Naive thymus-derived CD8-positive, alpha-beta T cell (primary cell): ENCODE measurements around the gene MISP. TPM values are rescaled to one million over a fixed set of nuclear protein-coding genes. Genes with fewer than 3 reads are reported as not detected.
A peak's percentile ranks its signal among the peaks of the same experiment; 100 is the strongest.
"Not testable (repeated sequence)": the region's sequence is repeated elsewhere in the genome, so short reads cannot be mapped to it uniquely, and the experiment has no call there.

Source experiments
- ATAC-seq, 2 donors: fragments of 150-1000 bp; cut with Tn5 transposase in 1 of 2; sonication (Bioruptor Pico), chemical (Tn5 transposase) in 1 of 2; 1 replicate in 1 of 2; 2 replicates in 1 of 2; pipeline ENCODE4 v1.10.0; 2021; ENCODE audit warnings: mild to moderate bottlenecking in 2 of 2, moderate library complexity in 2 of 2
- POLR2A ChIA-PET: fragments of 350-600 bp; sonication (Branson Sonifier 250); formaldehyde crosslinking; loops from one replicate; lab custom pipeline; 2021; ENCODE audit warnings: antibody characterized with exemption; lab: Charles Lee
- DNase-seq, 10 donors: peaks; one replicate each; pipeline versions ENCODE4 v3.0.0 to v3.0.0-alpha.2; 2020 to 2022
- H3K27ac Mint-ChIP-seq, 10 donors: one replicate each; pipeline ENCODE4 v1.8.0; 2020 to 2022; ENCODE audit warnings: mild to moderate bottlenecking in 10 of 10, mixed read lengths in 10 of 10, moderate library complexity in 4 of 10, inconsistent platforms in 1 of 10
- H3K27me3 Mint-ChIP-seq, 5 donors: one replicate each; pipeline ENCODE4 v1.8.0; 2021 to 2022; ENCODE audit warnings: mixed read lengths in 5 of 5
- H3K36me3 Mint-ChIP-seq, 3 donors: one replicate each; pipeline ENCODE4 v1.8.0; 2020 to 2022; ENCODE audit warnings: mixed read lengths in 3 of 3, mild to moderate bottlenecking in 2 of 3, inconsistent platforms in 1 of 3
- H3K4me1 Mint-ChIP-seq, 4 donors: one replicate each; pipeline ENCODE4 v1.8.0; 2021 to 2022; ENCODE audit warnings: mixed read lengths in 4 of 4
- H3K4me3 Mint-ChIP-seq, 10 donors: one replicate each; pipeline ENCODE4 v1.8.0; 2020 to 2022; ENCODE audit warnings: mild to moderate bottlenecking in 10 of 10, mixed read lengths in 10 of 10, moderate library complexity in 6 of 10, inconsistent platforms in 1 of 10
- H3K9me3 Mint-ChIP-seq, 9 donors: one replicate each; pipeline ENCODE4 v1.8.0; 2020 to 2022; ENCODE audit warnings: mixed read lengths in 9 of 9, mild to moderate bottlenecking in 3 of 9, inconsistent platforms in 1 of 9, moderate library complexity in 1 of 9
- polyA plus RNA-seq, 3 donors: library from polyadenylated mRNA; unstranded; fragments of 300-500 nt; fragmentation: Illumina TruSeq; gene quantifications; one replicate each; pipeline ENCODE4 v1.2.3, GENCODE V29; 2021
- total RNA-seq, 8 experiments: library from RNA in 2 of 8; stranded (reverse) in 2 of 8; gene quantifications; one replicate each; pipeline ENCODE4 v1.2.3 and lab custom pipeline; 2021 to 2026

MISP gene
- total and polyA plus RNA-seq, 5 experiments from 2014 or later = not detected

DNA sequence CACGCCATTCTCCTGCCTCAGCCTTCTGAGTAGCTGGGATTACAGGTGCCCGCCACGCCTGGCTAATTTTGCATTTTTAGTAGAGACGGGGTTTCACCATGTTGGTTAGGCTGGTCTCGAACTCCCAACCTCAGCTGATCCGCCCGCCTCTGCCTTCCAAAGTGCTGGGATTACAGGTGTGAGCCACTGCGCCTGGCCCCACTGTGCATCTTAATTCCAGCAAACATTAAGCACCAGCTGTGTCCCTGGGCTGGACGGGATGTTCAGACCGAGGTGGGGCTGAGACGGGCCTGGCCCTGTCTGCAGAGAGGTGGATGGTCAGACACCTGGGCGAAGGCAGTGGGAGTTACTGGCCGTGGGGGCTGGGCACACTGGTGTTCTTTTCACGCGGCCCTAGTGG is 21.3 kb upstream of the MISP start:
- H3K27ac Mint-ChIP-seq, H3K36me3 Mint-ChIP-seq, H3K4me3 Mint-ChIP-seq, DNase-seq, H3K9me3 Mint-ChIP-seq, ATAC-seq: not testable (repeated sequence)
- Mint-ChIP-seq H3K27me3 (peaks cover 0 to 19% (median 0%) of the 10 kb centered on the region in 5 donors), H3K4me1 (peaks cover 6 to 14% (median 8%) of the 10 kb centered on the region in 4 donors)
- POLR2A ChIA-PET = interaction anchor here (0.6 kb wide), 1 partner anchor 612 kb away, joined by 5 read pairs; no protein-coding TSS in a partner anchor

DNA sequence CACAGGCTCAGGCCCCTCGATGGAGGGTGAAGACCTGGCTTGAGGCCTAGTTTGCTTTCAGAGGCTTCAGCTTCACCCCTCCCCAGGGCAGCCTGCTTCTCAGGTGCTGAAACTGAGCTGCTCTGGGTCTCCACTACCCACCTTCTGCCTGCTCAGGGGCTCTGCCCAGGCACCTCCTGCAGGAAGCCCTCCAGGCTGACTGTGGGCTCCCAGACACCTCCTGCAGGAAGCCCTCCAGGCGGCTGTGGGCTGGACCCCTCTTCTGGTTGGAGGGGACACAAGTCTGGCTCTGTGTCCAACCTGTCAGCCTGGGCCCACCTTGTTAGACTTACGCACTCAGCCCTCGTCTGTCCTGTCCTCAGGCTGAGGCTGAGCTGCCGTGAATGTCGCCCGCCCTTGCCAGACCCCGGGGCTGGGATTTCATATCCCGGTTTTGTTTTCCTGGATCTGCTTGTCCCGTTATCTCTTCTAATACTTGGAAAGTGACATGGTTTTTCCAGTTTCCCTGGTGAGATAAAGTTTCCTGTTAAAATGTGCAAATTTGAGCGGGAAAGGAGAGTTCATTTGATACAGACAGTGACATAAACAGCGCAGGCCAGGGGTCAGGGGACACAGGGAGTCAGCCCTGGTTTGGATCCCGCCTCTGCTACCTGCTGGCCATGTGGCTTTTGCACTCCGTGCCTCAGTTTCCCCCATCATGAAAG is 20.8 kb upstream of the MISP start:
- ATAC-seq (no peak), DNase-seq (no peak)
- Mint-ChIP-seq H3K36me3 (no peaks in the 10 kb centered on the region), H3K27ac (no peak overlapping the region), H3K9me3 (peaks cover 0 to 2% (median 0%) of the 10 kb centered on the region in 9 donors), H3K4me1 (peaks cover 6 to 14% (median 8%) of the 10 kb centered on the region in 4 donors), H3K27me3 (peaks cover 0 to 19% (median 0%) of the 10 kb centered on the region in 5 donors), H3K4me3 (no peak overlapping the region)
- POLR2A ChIA-PET = no interaction called here

DNA sequence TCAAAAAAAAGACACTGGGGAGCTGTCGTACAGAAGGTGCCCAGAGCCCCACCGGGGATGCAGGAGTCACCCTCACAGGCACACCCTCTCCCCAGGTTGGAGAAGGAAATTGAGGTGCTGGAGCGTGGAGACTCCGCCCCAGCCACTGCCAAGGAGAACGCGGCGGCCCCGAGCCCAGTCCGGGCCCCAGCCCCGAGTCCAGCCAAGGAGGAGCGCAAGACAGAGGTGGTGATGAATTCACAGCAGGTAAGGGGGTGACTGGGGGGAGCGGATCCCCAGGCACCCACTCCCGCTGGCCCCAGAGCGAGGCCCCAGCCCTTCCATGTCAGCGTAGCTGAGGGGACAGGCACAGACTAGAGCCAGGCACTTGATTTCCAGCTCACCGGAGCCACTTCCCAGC is 19.9 kb upstream of the MISP start:
- POLR2A ChIA-PET = interaction anchor here (0.6 kb wide), 1 partner anchor 105 kb away, joined by 4 read pairs; no protein-coding TSS in a partner anchor
- no peak overlapping the region for H3K4me3 Mint-ChIP-seq

DNA sequence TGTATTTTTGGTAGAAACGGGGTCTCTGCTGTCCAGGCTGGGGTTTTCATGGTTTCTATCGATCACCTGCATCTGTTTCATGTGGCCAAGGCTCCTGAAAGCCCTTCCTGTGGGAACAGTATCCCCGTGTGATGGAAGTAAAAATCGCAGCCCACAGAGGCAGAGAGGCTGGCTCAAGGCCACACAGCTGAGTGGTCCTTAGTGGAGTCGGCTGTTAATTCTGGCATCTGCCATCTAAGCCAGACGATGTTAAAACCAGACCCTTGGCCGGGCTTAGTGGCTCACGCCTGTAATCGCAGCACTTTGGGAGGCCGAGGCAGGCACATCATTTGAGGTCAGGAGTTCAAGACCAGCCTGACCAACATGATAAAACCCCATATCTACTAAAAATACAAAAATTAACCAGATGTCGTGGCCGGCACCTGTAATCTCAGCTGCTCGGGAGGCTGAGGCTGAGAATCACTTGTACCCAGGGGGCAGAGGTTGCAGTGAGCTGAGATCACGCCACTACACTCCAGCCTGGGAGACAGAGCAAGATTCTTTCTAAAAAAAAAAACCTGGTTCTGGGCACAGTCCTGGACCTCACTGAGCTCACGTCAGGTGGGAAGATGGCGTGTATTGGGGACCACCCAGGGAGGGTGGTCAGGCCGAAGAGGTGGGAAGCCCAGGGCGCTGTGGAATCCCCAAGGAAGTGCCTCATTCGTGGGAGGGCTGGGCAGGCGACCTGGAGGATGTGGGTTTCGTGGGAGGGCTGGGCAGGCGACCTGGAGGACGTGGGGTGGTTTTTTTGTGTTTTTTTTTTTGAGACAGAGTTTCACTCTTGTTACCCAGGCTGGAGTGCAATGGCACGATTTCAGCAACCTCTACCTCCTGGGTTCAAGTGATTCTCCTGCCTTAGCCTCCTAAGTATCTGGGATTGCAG is 18.5 kb upstream of the MISP start:
- POLR2A ChIA-PET = interaction anchor here (1.8 kb wide), 1 partner anchor 69 kb away, joined by 13 read pairs; the partner anchor contains the start of gene RNF126
- H3K36me3 Mint-ChIP-seq = no peaks in the 10 kb centered on the region
- ATAC-seq (no peak), DNase-seq (no peak)
- no peak overlapping the region for H3K27ac Mint-ChIP-seq
- H3K27me3 Mint-ChIP-seq = peaks cover 0 to 9% (median 3%) of the 10 kb centered on the region in 5 donors
- peaks cover 9 to 14% (median 10%) of the 10 kb centered on the region in 4 donors for H3K4me1 Mint-ChIP-seq
- peaks cover 0 to 2% (median 0%) of the 10 kb centered on the region in 9 donors for H3K9me3 Mint-ChIP-seq
- no peak overlapping the region for H3K4me3 Mint-ChIP-seq

More for the DNA sequence above, 19.9 kb upstream of the MISP start:
- DNase-seq (no peak), ATAC-seq (no peak)
- Mint-ChIP-seq H3K27me3 (peaks cover 0 to 13% (median 0%) of the 10 kb centered on the region in 5 donors), H3K4me1 (peaks cover 6 to 14% (median 8%) of the 10 kb centered on the region in 4 donors), H3K27ac (no peak overlapping the region), H3K36me3 (no peaks in the 10 kb centered on the region), H3K9me3 (peaks cover 0 to 2% (median 0%) of the 10 kb centered on the region in 9 donors)

DNA sequence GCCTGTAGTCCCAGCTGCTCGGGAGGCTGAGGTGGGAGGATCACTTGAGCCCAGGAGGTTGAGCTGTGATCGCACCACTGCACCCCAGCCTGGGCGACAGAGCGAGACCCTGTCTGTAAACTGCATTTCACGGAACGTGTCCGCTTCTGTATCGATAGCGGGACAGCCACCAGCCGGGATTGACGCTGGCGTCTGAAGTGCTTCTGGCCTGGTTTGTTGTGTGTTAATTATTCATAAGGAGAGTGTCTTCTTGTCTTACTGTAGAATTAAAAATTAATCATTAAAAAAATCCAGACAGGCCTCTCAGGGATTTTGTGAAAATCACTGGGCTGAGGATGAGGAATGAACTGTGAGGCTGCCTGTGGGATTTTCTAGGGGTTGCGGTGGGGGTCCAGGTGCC is 16.2 kb upstream of the MISP start:
- peak overlapping the region in 2 of 10 donors; percentile 38 to 66 for H3K27ac Mint-ChIP-seq
- H3K9me3 Mint-ChIP-seq = peaks cover 0 to 2% (median 0%) of the 10 kb centered on the region in 9 donors
- H3K36me3 Mint-ChIP-seq = no peaks in the 10 kb centered on the region
- H3K27me3 Mint-ChIP-seq = peaks cover 0 to 16% (median 3%) of the 10 kb centered on the region in 5 donors
- peaks cover 11 to 14% (median 13%) of the 10 kb centered on the region in 4 donors for H3K4me1 Mint-ChIP-seq
- ATAC-seq (no peak), DNase-seq (no peak)
- POLR2A ChIA-PET = interaction anchor here (0.6 to 1.8 kb wide), 2 partner anchors 72 to 219 kb away, joined by 3 to 13 read pairs; partner anchors contain the start of gene RNF126
- H3K4me3 Mint-ChIP-seq = no peak overlapping the region

DNA sequence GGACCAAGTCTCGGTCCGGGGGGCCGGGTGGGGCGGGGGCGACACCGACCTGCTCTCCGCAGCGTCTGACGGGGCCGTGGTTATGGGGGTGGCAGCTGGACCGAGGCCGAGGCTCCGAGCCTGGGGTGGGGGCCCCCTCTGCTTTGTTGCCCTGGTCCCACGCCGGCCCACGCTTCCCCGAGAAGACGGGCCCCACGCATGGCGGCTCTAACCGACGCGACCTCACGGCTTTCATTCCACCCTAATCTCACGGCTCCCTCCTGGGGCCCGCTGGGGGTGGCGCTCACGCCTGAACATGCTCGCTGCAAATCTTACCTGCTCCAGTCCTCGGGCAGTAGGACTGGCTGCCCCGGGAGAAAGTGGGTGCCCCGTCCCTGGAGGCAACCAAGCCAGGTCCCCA is 14.8 kb upstream of the MISP start:
- Mint-ChIP-seq H3K4me3 (no peak overlapping the region), H3K36me3 (no peaks in the 10 kb centered on the region), H3K9me3 (peaks cover 0 to 2% (median 0%) of the 10 kb centered on the region in 9 donors), H3K27ac (no peak overlapping the region), H3K4me1 (peaks cover 11 to 14% (median 13%) of the 10 kb centered on the region in 4 donors), H3K27me3 (peaks cover 0 to 16% (median 3%) of the 10 kb centered on the region in 5 donors)
- POLR2A ChIA-PET = no interaction called here
- DNase-seq (no peak), ATAC-seq (no peak)

DNA sequence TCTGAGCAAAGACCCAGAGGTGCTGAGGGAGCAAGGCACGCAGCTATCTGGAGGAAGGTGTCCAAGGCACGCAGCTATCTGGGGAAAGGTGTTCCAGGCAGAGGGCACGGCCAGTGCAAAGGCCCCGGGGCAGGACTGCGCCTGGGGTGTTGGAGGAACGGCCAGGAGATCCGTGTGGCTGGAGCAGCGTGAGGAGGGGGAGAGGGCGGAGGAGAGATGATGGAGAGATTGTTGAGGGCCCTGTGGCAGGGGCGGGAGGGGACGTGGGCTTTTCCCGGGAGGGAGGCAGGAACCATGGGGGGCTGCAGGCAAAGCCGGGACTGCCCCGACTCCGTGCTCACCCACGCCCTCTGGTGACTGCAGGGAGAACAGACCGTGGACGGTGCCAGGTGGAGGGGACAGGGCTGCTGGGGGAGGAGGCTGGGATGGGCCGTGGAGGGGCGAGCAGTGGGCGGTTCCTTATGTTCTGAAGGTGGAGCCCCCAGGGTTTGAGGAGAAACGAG is 13.3 kb upstream of the MISP start:
- H3K36me3 Mint-ChIP-seq = no peaks in the 10 kb centered on the region

DNA sequence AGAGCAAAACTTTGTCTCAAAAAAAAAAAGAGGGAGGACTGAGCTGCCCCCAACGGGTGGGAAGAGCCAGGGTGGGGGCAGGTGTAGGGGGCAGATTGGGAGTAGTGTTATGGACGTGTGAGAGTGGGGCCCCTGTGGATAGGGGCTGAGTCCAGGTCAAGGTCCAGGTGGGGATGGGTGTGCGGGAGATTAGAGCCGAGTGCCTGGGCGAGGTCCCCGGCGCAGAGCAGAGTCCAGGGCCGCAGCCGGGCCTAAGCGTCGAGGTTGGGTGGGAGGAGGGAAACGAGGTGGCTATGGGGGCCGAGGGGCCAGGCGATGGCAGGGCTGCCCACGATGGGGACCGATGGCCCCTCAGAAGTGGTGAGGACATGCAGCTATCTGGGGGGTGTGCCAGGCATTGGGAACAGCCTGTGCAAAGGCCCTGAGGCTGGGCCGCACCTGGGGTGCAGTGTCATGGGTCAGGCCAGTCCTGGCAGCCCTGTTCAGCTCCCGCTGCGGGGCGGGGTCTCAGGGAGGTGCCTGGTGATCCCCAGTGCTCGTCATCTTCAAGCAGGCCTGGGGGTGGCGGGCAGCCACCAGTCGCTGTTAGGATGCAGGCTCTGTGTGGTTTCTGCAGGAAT is 12.3 kb upstream of the MISP start:
- H3K27me3 Mint-ChIP-seq = peaks cover 0 to 16% (median 3%) of the 10 kb centered on the region in 5 donors
- ATAC-seq = no peak
- H3K36me3 Mint-ChIP-seq = no peaks in the 10 kb centered on the region
- H3K9me3 Mint-ChIP-seq = peaks cover 0 to 5% (median 0%) of the 10 kb centered on the region in 9 donors
- no peak for DNase-seq
- no peak overlapping the region for H3K27ac Mint-ChIP-seq
- peaks cover 4 to 14% (median 8%) of the 10 kb centered on the region in 4 donors for H3K4me1 Mint-ChIP-seq
- H3K4me3 Mint-ChIP-seq = no peak overlapping the region
- POLR2A ChIA-PET = interaction anchor here (0.6 kb wide), 1 partner anchor 114 kb away, joined by 3 read pairs; the partner anchor contains the start of gene ELANE

More for the DNA sequence above, 13.3 kb upstream of the MISP start:
- Mint-ChIP-seq H3K27me3 (peaks cover 0 to 16% (median 3%) of the 10 kb centered on the region in 5 donors), H3K9me3 (peaks cover 0 to 4% (median 0%) of the 10 kb centered on the region in 9 donors), H3K4me3 (no peak overlapping the region), H3K4me1 (peaks cover 11 to 14% (median 11%) of the 10 kb centered on the region in 4 donors), H3K27ac (no peak overlapping the region)
- DNase-seq = peak; percentile 39 to 77 (median 56)
- POLR2A ChIA-PET = no interaction called here
- peak; percentile 74 to 84 for ATAC-seq

DNA sequence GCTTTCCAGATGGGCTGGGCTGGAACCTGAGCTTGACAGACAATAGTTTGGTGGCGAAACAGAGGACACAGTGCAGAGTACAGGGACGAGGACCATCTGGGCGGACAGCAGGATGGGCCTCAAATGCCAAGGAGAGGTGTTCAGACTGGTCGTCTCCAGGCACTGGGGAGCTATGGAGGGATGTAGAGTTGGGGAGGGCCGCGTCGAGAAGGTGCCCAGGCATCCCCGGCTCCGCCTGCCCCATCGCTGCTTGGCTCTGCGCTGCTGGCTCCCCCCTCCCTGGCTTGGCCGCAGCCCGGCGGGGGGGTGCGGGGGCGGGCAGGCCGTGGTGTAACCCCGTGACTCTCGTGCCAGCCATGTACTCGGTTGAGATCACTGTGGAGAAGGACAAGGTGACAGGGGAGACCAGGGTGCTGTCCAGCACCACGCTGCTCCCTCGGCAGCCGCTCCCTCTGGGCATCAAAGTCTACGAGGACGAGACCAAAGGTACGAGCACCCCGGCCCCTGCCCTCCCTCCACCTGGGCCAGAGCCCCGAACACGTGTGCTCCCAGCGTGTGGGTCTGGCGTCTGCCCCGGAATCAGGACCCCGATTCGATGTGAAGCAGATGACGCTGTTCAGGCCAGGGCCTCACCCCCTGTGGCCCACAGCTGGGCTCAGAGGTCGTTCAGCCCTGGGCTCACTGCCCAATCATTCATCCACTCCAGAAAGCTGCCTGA is 10.8 kb upstream of the MISP start:
- DNase-seq (no peak), ATAC-seq (no peak)
- peaks cover 0 to 8% (median 4%) of the 10 kb centered on the region in 4 donors for H3K4me1 Mint-ChIP-seq
- H3K27ac Mint-ChIP-seq = no peak overlapping the region
- peaks cover 0 to 2% (median 0%) of the 10 kb centered on the region in 3 donors for H3K36me3 Mint-ChIP-seq
- H3K4me3 Mint-ChIP-seq = peak overlapping the region in 1 of 10 donors; percentile 14
- POLR2A ChIA-PET = interaction anchor here (0.6 to 0.7 kb wide), 2 partner anchors 19 to 1592 kb away, joined by 3 to 4 read pairs; no protein-coding TSS in a partner anchor
- peaks cover 0 to 14% (median 3%) of the 10 kb centered on the region in 5 donors for H3K27me3 Mint-ChIP-seq
- H3K9me3 Mint-ChIP-seq = peaks cover 0 to 15% (median 0%) of the 10 kb centered on the region in 9 donors

DNA sequence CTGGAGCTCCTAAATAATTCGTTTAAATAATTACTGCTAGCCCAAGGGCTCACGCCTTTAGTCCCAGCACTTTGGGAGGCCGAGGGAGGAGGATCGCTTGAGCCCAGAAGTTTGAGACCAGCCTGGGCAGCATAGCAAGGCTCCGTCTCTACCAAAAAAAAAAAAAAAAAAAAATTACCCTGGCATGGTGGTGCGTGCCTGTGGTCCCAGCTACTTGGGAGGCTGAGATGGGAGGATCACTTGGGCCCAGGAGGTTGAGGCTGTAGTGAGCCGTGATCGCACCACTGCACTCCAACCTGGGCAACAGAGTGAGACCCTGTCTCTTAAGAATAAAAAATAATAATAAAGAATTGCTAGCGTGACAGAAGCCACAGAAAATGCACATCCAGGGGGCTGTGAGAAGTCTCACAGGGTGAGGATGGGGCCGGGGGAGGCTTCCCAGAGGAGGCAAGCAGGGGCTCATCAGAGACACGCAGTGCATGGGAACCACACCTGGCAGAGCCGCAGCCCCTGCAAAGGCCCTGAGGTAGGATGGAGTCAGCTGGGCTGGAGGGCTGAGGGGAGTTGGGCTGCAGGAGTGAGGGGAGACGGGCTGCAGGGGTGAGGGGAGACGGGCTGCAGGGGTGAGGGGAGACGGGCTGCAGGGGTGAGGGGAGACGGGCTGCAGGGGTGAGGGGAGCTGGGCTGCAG is 10.0 kb upstream of the MISP start:
- H3K36me3 Mint-ChIP-seq, H3K4me1 Mint-ChIP-seq, ATAC-seq, DNase-seq, H3K4me3 Mint-ChIP-seq: not testable (repeated sequence)
- Mint-ChIP-seq H3K27ac (peak overlapping the region in 1 of 10 donors; percentile 84), H3K27me3 (peaks cover 0 to 14% (median 3%) of the 10 kb centered on the region in 5 donors), H3K9me3 (peaks cover 0 to 15% (median 0%) of the 10 kb centered on the region in 9 donors)
- POLR2A ChIA-PET = interaction anchor here (0.6 to 0.7 kb wide), 2 partner anchors 19 to 1591 kb away, joined by 4 read pairs; no protein-coding TSS in a partner anchor
